Measurements from ENCODE around the gene SLC8B1.
A peak's percentile ranks its signal among the peaks of the same experiment; 100 is the strongest.

The SLC8B1 gene

GRCh38 chr12:113298472-113298817 is 36.5 kb downstream of the SLC8B1 start:
- H3K36me3 Mint-ChIP-seq (ENCODE audit: low read depth), result peaks cover 3% of the 10 kb centered on the region
- no peak overlapping the region for H3K27ac Mint-ChIP-seq
- H3K27me3 Mint-ChIP-seq, result no peaks in the 10 kb centered on the region
- ATAC-seq, result no peak
- no peaks in the 10 kb centered on the region for H3K9me3 Mint-ChIP-seq
- no peak overlapping the region for H3K4me3 Mint-ChIP-seq
- DNase-seq, result no peak
- peaks cover 8% of the 10 kb centered on the region for H3K4me1 Mint-ChIP-seq

DNA sequence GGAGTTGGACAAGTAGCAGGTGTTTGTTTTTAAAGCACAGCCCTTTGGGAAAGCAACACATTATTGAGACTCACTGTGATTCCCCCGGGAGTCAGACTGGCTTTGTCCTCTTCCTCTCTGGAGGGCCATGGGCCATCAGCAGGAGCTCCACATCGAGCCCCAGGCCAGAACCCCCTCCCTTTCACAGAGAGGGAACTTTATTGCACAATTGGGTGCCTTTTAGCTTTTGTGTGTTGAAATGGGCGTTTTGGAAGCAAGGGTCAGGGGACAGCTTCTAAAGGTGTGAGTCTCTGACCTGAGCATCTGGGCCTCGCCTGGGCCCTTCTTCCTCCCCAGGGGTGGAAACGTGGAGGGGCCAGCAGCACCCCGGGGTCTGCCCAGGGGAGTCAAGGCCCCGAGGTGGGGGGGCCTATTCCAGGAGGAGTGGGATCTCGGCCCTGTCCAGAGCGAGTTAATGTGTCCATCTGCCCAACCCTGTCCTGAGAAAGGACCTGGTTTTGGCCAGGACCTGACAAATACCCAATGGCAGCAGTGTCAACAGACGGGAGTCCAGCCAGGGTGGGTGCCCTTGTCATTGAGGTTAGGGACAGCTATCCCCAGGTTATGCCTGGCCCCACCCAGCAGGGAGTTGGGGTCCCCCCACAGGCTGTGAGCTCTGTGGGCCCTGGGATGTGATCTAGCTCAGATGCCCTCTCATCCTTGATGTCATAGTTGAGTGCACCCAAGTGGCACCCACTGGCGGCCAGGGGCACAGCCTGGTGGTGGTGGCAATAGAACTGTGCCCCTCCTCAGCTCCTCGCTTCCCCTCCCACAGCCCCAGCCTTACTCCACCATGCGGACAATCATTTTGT is 37.1 kb downstream of the SLC8B1 start:
- ATAC-seq (no peak), DNase-seq (no peak)
- peaks cover 3% of the 10 kb centered on the region for H3K36me3 Mint-ChIP-seq (ENCODE audit: low read depth)
- peaks cover 6% of the 10 kb centered on the region for H3K4me1 Mint-ChIP-seq
- H3K4me3 Mint-ChIP-seq, result no peak overlapping the region
- no peaks in the 10 kb centered on the region for H3K27me3 Mint-ChIP-seq
- no peak overlapping the region for H3K27ac Mint-ChIP-seq
- no peaks in the 10 kb centered on the region for H3K9me3 Mint-ChIP-seq

DNA sequence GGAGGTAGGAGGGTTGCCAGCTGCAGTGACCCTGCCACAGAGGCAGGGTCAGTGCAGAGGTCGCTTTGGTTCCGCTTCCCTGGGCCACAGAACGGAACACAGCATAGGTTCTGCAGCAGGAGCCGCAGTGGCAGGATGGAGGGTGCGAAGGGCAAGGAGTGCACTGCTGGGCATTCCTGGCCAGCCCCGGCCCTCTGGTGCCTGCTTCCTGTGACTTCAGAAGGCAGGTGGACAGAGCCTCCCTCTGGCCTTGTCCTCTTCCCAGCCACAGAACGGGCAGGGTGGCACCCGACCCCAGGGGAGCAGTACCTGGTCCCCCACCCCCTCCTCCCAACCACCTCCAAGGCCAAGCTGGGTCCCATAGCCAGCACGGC is 37.7 kb downstream of the SLC8B1 start:
- DNase-seq, result no peak
- no peaks in the 10 kb centered on the region for H3K27me3 Mint-ChIP-seq
- no peak overlapping the region for H3K27ac Mint-ChIP-seq
- ATAC-seq, result no peak
- peaks cover 2% of the 10 kb centered on the region for H3K36me3 Mint-ChIP-seq (ENCODE audit: low read depth)
- no peaks in the 10 kb centered on the region for H3K4me1 Mint-ChIP-seq
- no peaks in the 10 kb centered on the region for H3K9me3 Mint-ChIP-seq
- H3K4me3 Mint-ChIP-seq, result no peak overlapping the region

DNA sequence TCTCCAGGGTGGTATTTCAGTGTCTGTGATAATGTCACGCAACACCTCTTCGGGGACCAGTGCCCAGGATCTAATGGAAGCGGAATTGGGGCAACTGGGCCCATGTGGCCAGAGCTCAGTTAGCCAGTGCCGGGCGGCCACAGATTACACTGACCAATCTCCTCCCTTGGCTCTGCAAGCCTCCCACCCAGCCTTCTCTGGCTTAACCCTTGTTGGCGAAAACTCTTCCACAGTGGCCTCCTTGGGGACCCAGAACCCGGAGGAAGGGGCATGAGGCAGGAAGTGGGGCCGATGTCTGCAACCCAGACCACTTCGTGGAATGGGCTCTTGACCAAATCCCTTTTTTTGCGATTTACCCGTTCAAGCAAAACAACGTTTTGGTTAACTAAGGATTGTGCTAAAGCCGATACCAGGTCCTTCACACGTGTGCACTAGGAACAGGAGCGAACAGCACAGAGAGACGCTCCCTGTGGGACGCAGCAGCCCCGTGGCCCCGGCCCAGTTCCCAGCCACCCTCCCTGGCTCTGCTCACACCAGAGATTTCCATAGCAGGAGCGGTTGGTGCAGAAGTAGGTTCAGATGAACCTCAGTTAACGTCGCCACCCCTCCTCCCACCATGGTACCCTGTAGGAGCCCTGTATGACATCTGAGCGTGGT is 38.2 kb downstream of the SLC8B1 start:
- peaks cover 3% of the 10 kb centered on the region for H3K36me3 Mint-ChIP-seq (ENCODE audit: low read depth)
- H3K27ac Mint-ChIP-seq, result no peak overlapping the region
- no peaks in the 10 kb centered on the region for H3K4me1 Mint-ChIP-seq

GRCh38 chr12:113295886-113296556 is 38.9 kb downstream of the SLC8B1 start:
- Mint-ChIP-seq H3K4me1 (no peaks in the 10 kb centered on the region), H3K4me3 (no peak overlapping the region), H3K9me3 (no peaks in the 10 kb centered on the region), H3K27ac (no peak overlapping the region), H3K27me3 (no peaks in the 10 kb centered on the region), H3K36me3 (ENCODE audit: low read depth) (peaks cover 8% of the 10 kb centered on the region)
- DNase-seq (no peak), ATAC-seq (no peak)

More for the DNA sequence above, 38.2 kb downstream of the SLC8B1 start:
- ATAC-seq, result no peak
- no peaks in the 10 kb centered on the region for H3K27me3 Mint-ChIP-seq
- H3K4me3 Mint-ChIP-seq, result no peak overlapping the region
- DNase-seq, result no peak
- H3K9me3 Mint-ChIP-seq, result no peaks in the 10 kb centered on the region

DNA sequence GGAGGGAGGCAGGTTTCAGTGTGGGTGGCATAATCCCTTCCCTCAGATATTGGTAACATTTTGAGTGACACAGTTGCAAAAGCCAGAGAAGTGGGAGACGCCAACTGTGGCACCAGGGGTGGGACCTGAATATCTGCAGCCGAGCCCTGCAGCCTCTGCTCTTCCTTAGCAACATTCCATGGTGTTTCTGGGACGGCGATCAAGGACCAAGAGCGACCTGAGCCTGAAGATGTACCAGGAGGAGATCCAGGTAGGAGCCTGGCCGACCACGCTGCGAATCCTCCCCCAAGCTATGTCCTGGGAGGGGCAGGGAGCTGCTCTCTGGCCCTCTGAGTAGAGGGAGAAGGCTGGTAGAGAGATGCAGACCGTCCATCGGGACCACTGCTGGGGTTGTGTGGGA is 41.8 kb downstream of the SLC8B1 start:
- Mint-ChIP-seq H3K27ac (no peak overlapping the region), H3K4me1 (no peaks in the 10 kb centered on the region), H3K4me3 (no peak overlapping the region), H3K36me3 (ENCODE audit: low read depth) (peaks cover 8% of the 10 kb centered on the region), H3K27me3 (no peaks in the 10 kb centered on the region), H3K9me3 (no peaks in the 10 kb centered on the region)
- DNase-seq, result no peak
- ATAC-seq, result no peak

- H3K4me3 Mint-ChIP-seq, result no peak overlapping the region
- peaks cover 8% of the 10 kb centered on the region for H3K36me3 Mint-ChIP-seq (ENCODE audit: low read depth)
- DNase-seq (no peak), ATAC-seq (no peak)
- no peaks in the 10 kb centered on the region for H3K4me1 Mint-ChIP-seq
- peak overlapping the region; percentile 12 for H3K27ac Mint-ChIP-seq
- no peaks in the 10 kb centered on the region for H3K9me3 Mint-ChIP-seq
- no peaks in the 10 kb centered on the region for H3K27me3 Mint-ChIP-seq
Observed at GRCh38 chr12:113292547-113292946, 42.4 kb downstream of the SLC8B1 start.

GRCh38 chr12:113292091-113292490 is 42.8 kb downstream of the SLC8B1 start:
- ATAC-seq (no peak), DNase-seq (no peak)
- H3K27me3 Mint-ChIP-seq, result no peaks in the 10 kb centered on the region
- peak overlapping the region; percentile 12 for H3K27ac Mint-ChIP-seq
- H3K4me3 Mint-ChIP-seq, result no peak overlapping the region
- no peaks in the 10 kb centered on the region for H3K4me1 Mint-ChIP-seq
- H3K36me3 Mint-ChIP-seq (ENCODE audit: low read depth), result peaks cover 8% of the 10 kb centered on the region
- no peaks in the 10 kb centered on the region for H3K9me3 Mint-ChIP-seq

DNA sequence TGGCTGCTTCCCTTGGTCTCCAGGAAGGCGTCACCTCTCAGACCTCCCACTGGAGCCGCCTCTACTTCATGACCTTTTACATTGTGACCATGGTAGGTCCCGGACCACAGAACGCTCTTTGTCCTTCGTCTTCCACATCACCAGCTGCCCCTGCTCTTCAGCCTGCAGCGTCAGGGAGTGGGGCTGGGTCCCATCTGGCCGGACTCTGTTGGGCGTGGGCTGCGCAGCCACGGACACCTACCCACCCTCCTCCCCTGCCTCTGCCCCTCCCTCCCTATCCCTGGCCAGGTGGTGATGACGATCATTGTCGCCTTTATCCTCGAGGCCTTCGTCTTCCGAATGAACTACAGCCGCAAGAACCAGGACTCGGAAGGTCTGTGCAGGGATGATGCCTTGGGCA is 43.3 kb downstream of the SLC8B1 start:
- H3K27me3 Mint-ChIP-seq, result no peaks in the 10 kb centered on the region

GRCh38 chr12:113290506-113290905 is 44.4 kb downstream of the SLC8B1 start:
- no peak for DNase-seq
- H3K36me3 Mint-ChIP-seq (ENCODE audit: low read depth), result peaks cover 8% of the 10 kb centered on the region
- no peak overlapping the region for H3K27ac Mint-ChIP-seq
- no peaks in the 10 kb centered on the region for H3K9me3 Mint-ChIP-seq
- H3K4me1 Mint-ChIP-seq, result no peaks in the 10 kb centered on the region
- no peak for ATAC-seq
- no peak overlapping the region for H3K4me3 Mint-ChIP-seq
- no peaks in the 10 kb centered on the region for H3K27me3 Mint-ChIP-seq

More for the DNA sequence above, 43.3 kb downstream of the SLC8B1 start:
- Mint-ChIP-seq H3K27ac (no peak overlapping the region), H3K36me3 (ENCODE audit: low read depth) (peaks cover 8% of the 10 kb centered on the region), H3K9me3 (no peaks in the 10 kb centered on the region), H3K4me3 (no peak overlapping the region), H3K4me1 (no peaks in the 10 kb centered on the region)
- ATAC-seq (no peak), DNase-seq (no peak)

- Mint-ChIP-seq H3K4me3 (no peak overlapping the region), H3K36me3 (ENCODE audit: low read depth) (peaks cover 14% of the 10 kb centered on the region), H3K27ac (no peak overlapping the region), H3K4me1 (no peaks in the 10 kb centered on the region), H3K9me3 (no peaks in the 10 kb centered on the region), H3K27me3 (no peaks in the 10 kb centered on the region)
- no peak for DNase-seq
- no peak for ATAC-seq
Observed at GRCh38 chr12:113289361-113289760, 45.5 kb downstream of the SLC8B1 start.

DNA sequence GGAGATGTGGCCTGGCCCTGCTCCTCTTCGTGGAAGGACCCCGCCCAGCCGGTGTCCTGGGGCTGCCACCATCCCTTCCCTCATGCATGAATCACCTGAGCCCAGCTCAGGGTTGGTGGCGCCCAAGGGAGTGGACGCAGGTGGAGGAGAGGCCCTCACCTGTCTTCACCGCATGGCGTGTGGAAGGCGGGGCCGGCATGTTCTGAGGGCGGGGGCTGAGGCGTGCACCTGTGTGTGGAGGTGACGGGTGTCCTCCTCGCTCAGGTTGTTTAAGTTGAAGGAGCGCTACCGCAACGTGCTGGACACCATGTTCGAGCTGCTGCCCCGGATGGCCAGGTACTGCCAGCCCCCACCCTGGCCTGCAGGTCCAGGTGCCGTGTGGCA is 47.0 kb downstream of the SLC8B1 start:
- peaks cover 14% of the 10 kb centered on the region for H3K36me3 Mint-ChIP-seq (ENCODE audit: low read depth)
- no peak overlapping the region for H3K4me3 Mint-ChIP-seq
- ATAC-seq (no peak), DNase-seq (no peak)
- no peaks in the 10 kb centered on the region for H3K9me3 Mint-ChIP-seq
- no peaks in the 10 kb centered on the region for H3K27me3 Mint-ChIP-seq
- no peak overlapping the region for H3K27ac Mint-ChIP-seq
- no peaks in the 10 kb centered on the region for H3K4me1 Mint-ChIP-seq

- Mint-ChIP-seq H3K27ac (no peak overlapping the region), H3K4me1 (no peaks in the 10 kb centered on the region), H3K27me3 (no peaks in the 10 kb centered on the region), H3K4me3 (no peak overlapping the region), H3K36me3 (ENCODE audit: low read depth) (peaks cover 13% of the 10 kb centered on the region), H3K9me3 (no peaks in the 10 kb centered on the region)
- no peak for DNase-seq
- no peak for ATAC-seq
Observed at GRCh38 chr12:113287146-113287898, 47.6 kb downstream of the SLC8B1 start.

DNA sequence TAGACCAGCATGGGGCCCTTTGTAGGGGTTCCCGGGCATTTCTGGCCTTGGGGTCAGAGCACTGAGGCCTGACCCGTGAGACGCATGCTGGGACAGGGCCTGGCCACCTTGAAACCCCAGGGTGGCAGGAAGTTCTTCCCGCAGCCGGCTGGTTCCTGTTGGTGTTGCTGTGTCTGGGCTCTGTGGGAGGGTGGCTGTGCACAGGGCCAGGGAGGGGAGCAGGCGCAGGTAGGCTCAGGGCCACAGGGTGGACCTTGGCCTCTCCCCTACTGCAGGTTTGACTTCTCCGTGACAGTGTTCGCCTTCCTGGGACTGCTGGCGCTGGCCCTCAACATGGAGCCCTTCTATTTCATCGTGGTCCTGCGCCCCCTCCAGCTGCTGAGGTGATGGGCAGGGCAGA is 48.2 kb downstream of the SLC8B1 start:
- H3K27ac Mint-ChIP-seq, result no peak overlapping the region
- H3K4me3 Mint-ChIP-seq, result no peak overlapping the region
- no peaks in the 10 kb centered on the region for H3K9me3 Mint-ChIP-seq
- ATAC-seq, result no peak
- no peaks in the 10 kb centered on the region for H3K27me3 Mint-ChIP-seq
- no peak for DNase-seq
- no peaks in the 10 kb centered on the region for H3K4me1 Mint-ChIP-seq
- peaks cover 11% of the 10 kb centered on the region for H3K36me3 Mint-ChIP-seq (ENCODE audit: low read depth)

All from activated naive CD8-positive, alpha-beta T cell treated with anti-CD3 and anti-CD28 coated beads, Interleukin-2, amount 50 U/mL, for 24 hours (primary cell).